ENCODE data around the gene KCNMA1.
"Not testable (repeated sequence)": the region's sequence is repeated elsewhere in the genome, so short reads cannot be mapped to it uniquely, and the experiment has no call there.

KCNMA1 gene

GRCh38 chr10:77577666-77578229 is 59.9 kb downstream of the KCNMA1 start:
- no peak for TF ChIP-seq CTCF (conservative IDR thresholded peaks at IDR 0.05; ENCODE audit: low read depth, low read length)
- DNase-seq (ENCODE audit: low read depth): no peak
- H3K4me3 ChIP-seq (ENCODE audit: low read length): no peak overlapping the region

- DNase-seq (ENCODE audit: low read depth): no peak
- TF ChIP-seq CTCF (conservative IDR thresholded peaks at IDR 0.05; ENCODE audit: low read depth, low read length): no peak
- H3K4me3 ChIP-seq (ENCODE audit: low read length): no peak overlapping the region
Measured at GRCh38 chr10:77576444-77577032, 61.1 kb downstream of the KCNMA1 start.

- no peak for TF ChIP-seq CTCF (conservative IDR thresholded peaks at IDR 0.05; ENCODE audit: low read depth, low read length)
- DNase-seq (ENCODE audit: low read depth): no peak
- H3K4me3 ChIP-seq (ENCODE audit: low read length): no peak overlapping the region
Measured at GRCh38 chr10:77576007-77576367, 61.6 kb downstream of the KCNMA1 start.

GRCh38 chr10:77575271-77576006 is 62.2 kb downstream of the KCNMA1 start:
- no peak for DNase-seq (ENCODE audit: low read depth)
- no peak for TF ChIP-seq CTCF (conservative IDR thresholded peaks at IDR 0.05; ENCODE audit: low read depth, low read length)
- H3K4me3 ChIP-seq (ENCODE audit: low read length): no peak overlapping the region

GRCh38 chr10:77574438-77574837 is 63.2 kb downstream of the KCNMA1 start:
- DNase-seq (ENCODE audit: low read depth): no peak
- no peak overlapping the region for H3K4me3 ChIP-seq (ENCODE audit: low read length)
- TF ChIP-seq CTCF (conservative IDR thresholded peaks at IDR 0.05; ENCODE audit: low read depth, low read length): no peak

GRCh38 chr10:77572520-77572919 is 65.1 kb downstream of the KCNMA1 start:
- H3K4me3 ChIP-seq (ENCODE audit: low read length); DNase-seq (ENCODE audit: low read depth): not testable (repeated sequence)

- H3K4me3 ChIP-seq (ENCODE audit: low read length): no peak overlapping the region
- no peak for DNase-seq (ENCODE audit: low read depth)
- TF ChIP-seq CTCF (conservative IDR thresholded peaks at IDR 0.05; ENCODE audit: low read depth, low read length): no peak
Measured at GRCh38 chr10:77571490-77571889, 66.1 kb downstream of the KCNMA1 start.

Measured in retinal pigment epithelial cell (primary cell).